Natural killer cell (primary cell): ENCODE data around the gene TMEM138. TPM values are rescaled to one million over a fixed set of nuclear protein-coding genes. Genes with fewer than 3 reads are reported as not detected.

Experiments
- ATAC-seq, 3 donors: fragments of 150-1000 bp in 2 of 3; fragments of 200-7000 bp in 1 of 3; cut with Tn5 transposase; 1 replicate in 1 of 3; 2 replicates in 2 of 3; pipeline ENCODE4 v1.10.0; 2021; ENCODE audit warnings: mild to moderate bottlenecking in 2 of 3, moderate library complexity in 2 of 3
- DNase-seq, 2 donors: peaks; one replicate each; pipeline versions ENCODE4 v3.0.0 to v3.0.0-alpha.2; 2013 to 2021; ENCODE audit warnings: mixed read lengths in 1 of 2
- H3K27ac ChIP-seq: one replicate; pipeline ENCODE4 v1.5.1; 2013; ENCODE audit warnings: mild to moderate bottlenecking, low read length
- H3K27me3 ChIP-seq: one replicate; pipeline ENCODE4 v1.6.1; 2013; ENCODE audit warnings: low read length; ENCODE audit not compliant: control insufficient read depth, insufficient read depth
- H3K36me3 ChIP-seq: one replicate; pipeline ENCODE4 v1.6.1; 2013; ENCODE audit warnings: low read length; ENCODE audit not compliant: control insufficient read depth, insufficient read depth
- H3K4me1 ChIP-seq: one replicate; pipeline ENCODE4 v1.6.1; 2013; ENCODE audit warnings: low read length; ENCODE audit not compliant: control insufficient read depth, insufficient read depth
- H3K4me3 ChIP-seq: one replicate; pipeline ENCODE4 v1.5.1; 2013; ENCODE audit warnings: low read length
- H3K9me3 ChIP-seq: one replicate; pipeline ENCODE4 v1.6.1; 2013; ENCODE audit warnings: low read length; ENCODE audit not compliant: control insufficient read depth, insufficient read depth
- H3K27ac Mint-ChIP-seq, 2 donors: one replicate each; pipeline ENCODE4 v1.8.0; 2022; ENCODE audit warnings: mild to moderate bottlenecking in 2 of 2, mixed read lengths in 2 of 2, moderate library complexity in 1 of 2
- H3K27me3 Mint-ChIP-seq, 2 donors: one replicate each; pipeline ENCODE4 v1.8.0; 2022; ENCODE audit warnings: low read depth in 2 of 2, mixed read lengths in 2 of 2
- H3K36me3 Mint-ChIP-seq: one replicate; pipeline ENCODE4 v1.8.0; 2022; ENCODE audit warnings: mixed read lengths
- H3K4me1 Mint-ChIP-seq, 2 donors: one replicate each; pipeline ENCODE4 v1.8.0; 2022; ENCODE audit warnings: mixed read lengths in 2 of 2
- H3K4me3 Mint-ChIP-seq: one replicate; pipeline ENCODE4 v1.8.0; 2022; ENCODE audit warnings: mild to moderate bottlenecking, moderate library complexity, mixed read lengths
- H3K9me3 Mint-ChIP-seq, 2 donors: one replicate each; pipeline ENCODE4 v1.8.0; 2022; ENCODE audit warnings: mixed read lengths in 2 of 2
- WGBS: methylation state at CpG from one replicate; pipeline ENCODE4 v1.1.7; 2013; ENCODE audit warnings: missing lambda C conversion rate; ENCODE audit not compliant: insufficient coverage; 5-methylcytosine and 5-hydroxymethylcytosine counted together
- intact Hi-C: fragments of 100-400 bp; cut with micrococcal nuclease; formaldehyde crosslinking; loops from one replicate; pipeline ENCODE4 v1.14.2; 2022
- total RNA-seq, 4 donors: library from RNA; stranded (reverse); fragments of 120-200 nt in 1 of 4; gene quantifications; one replicate each; pipeline versions ENCODE4 v1.2.3 to v1.2.4, GENCODE V29; 2013 to 2022
- TF ChIP-seq, protein P1 (sequence below): fragments of 200-600 bp; IDR thresholded peaks from one replicate; pipeline ENCODE4 v1.8.0; 2022; ENCODE audit warnings: antibody characterized with exemption

TMEM138 gene
- total RNA-seq, 3 donors from 2014 or later (not counting 1 experiment from before 2014, with no cell fraction given), result 63.8 to 75.9 (median 66.5) TPM

DNA sequence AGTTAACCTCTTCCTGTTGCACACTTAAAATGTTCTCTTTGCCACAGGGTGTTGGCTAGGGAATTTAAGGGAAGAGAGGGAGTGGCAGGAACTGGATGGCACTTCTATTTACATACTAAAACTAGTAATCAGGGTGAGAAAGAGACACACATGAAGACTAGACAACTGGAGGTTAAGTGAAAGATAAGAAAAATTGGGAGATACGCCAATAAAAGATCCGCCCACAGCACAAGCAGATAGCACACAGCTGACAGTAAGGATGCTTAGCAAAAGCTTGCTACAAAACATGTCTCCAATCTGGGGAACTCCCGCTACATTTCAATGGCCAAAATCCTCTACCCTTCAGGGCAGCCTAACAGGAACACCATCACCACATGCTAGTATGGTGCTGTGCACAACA, 54.8 kb downstream of the TMEM138 start:
- H3K4me1 ChIP-seq, result no peaks in the 10 kb centered on the region
- H3K4me1 Mint-ChIP-seq, result peaks cover 39 to 43% of the 10 kb centered on the region in 2 donors
- DNase-seq, result no peak
- peaks cover 95% of the 10 kb centered on the region for H3K36me3 ChIP-seq
- no peaks in the 10 kb centered on the region for H3K27me3 ChIP-seq
- H3K27ac ChIP-seq, result no peak overlapping the region
- H3K27me3 Mint-ChIP-seq, result no peaks in the 10 kb centered on the region
- TF ChIP-seq, protein P1, sequence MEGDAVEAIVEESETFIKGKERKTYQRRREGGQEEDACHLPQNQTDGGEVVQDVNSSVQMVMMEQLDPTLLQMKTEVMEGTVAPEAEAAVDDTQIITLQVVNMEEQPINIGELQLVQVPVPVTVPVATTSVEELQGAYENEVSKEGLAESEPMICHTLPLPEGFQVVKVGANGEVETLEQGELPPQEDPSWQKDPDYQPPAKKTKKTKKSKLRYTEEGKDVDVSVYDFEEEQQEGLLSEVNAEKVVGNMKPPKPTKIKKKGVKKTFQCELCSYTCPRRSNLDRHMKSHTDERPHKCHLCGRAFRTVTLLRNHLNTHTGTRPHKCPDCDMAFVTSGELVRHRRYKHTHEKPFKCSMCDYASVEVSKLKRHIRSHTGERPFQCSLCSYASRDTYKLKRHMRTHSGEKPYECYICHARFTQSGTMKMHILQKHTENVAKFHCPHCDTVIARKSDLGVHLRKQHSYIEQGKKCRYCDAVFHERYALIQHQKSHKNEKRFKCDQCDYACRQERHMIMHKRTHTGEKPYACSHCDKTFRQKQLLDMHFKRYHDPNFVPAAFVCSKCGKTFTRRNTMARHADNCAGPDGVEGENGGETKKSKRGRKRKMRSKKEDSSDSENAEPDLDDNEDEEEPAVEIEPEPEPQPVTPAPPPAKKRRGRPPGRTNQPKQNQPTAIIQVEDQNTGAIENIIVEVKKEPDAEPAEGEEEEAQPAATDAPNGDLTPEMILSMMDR, result no peak
- intact Hi-C loops, result no loop called here
- no peak overlapping the region for H3K4me3 Mint-ChIP-seq
- ATAC-seq, result no peak
- peaks cover 28% of the 10 kb centered on the region for H3K36me3 Mint-ChIP-seq
- no peaks in the 10 kb centered on the region for H3K9me3 ChIP-seq
- peak overlapping the region; percentile 21 to 32 for H3K27ac Mint-ChIP-seq
- no peak overlapping the region for H3K4me3 ChIP-seq
- WGBS, result 95% methylated on average over 3 of the region's 3 CpGs
- no peaks in the 10 kb centered on the region for H3K9me3 Mint-ChIP-seq

DNA sequence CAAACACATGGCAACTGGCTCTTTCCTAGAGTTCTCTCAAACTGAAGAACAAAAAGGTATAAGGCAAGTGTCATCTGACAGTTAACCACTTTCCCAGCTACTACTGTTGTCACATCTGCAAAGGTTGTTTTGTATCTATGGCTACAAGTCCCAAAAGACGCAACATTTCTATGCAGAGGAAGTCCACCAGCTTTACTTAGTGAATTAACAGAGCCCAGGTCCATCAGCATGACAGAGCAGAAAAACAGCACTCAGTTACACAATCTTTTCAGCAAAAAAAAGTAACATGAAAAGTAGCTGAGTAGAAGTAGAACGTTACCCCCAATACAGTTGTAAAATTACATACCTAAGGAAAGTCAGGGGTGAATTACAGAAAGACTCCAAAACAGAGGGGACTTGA, 55.5 kb downstream of the TMEM138 start:
- no peaks in the 10 kb centered on the region for H3K9me3 ChIP-seq
- peaks cover 91% of the 10 kb centered on the region for H3K36me3 ChIP-seq
- Mint-ChIP-seq H3K27ac (peak overlapping the region; percentile 32 to 61), H3K4me3 (no peak overlapping the region), H3K27me3 (no peaks in the 10 kb centered on the region), H3K36me3 (peaks cover 28% of the 10 kb centered on the region), H3K4me1 (peaks cover 39 to 43% of the 10 kb centered on the region in 2 donors), H3K9me3 (no peaks in the 10 kb centered on the region)
- no peaks in the 10 kb centered on the region for H3K27me3 ChIP-seq
- intact Hi-C loops, result no loop called here
- no peak overlapping the region for H3K4me3 ChIP-seq
- H3K27ac ChIP-seq, result no peak overlapping the region
- TF ChIP-seq, protein P1, result no peak
- ATAC-seq, result peak in 2 of 3 donors; percentile 35 to 73
- H3K4me1 ChIP-seq, result no peaks in the 10 kb centered on the region
- 82% methylated on average over 1 of the region's 2 CpGs for WGBS
- DNase-seq, result no peak

DNA sequence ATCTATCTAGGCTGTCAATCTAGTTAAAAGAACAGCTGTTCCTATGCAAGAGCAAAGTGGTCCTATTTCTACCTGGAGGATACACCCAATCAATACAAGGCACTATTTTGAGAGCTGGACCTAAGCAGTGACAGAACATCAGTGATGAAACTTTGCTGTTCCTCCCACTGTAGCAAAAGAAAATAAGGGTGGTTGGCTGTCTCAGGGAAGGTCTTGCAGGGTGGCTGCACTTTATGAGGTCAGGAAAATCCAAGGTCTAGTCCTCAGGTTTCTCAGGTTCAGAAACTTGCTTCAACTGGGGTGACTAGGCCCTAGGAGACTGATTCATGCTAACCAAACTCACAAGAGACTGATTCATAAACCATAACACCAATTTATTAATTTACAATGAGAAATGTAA, 56.0 kb downstream of the TMEM138 start:
- H3K4me3 Mint-ChIP-seq, result no peak overlapping the region

More for the DNA sequence above, 56.0 kb downstream of the TMEM138 start:
- H3K4me1 ChIP-seq, result no peaks in the 10 kb centered on the region
- no peak overlapping the region for H3K27ac ChIP-seq
- H3K27me3 ChIP-seq, result no peaks in the 10 kb centered on the region
- no peaks in the 10 kb centered on the region for H3K9me3 Mint-ChIP-seq
- DNase-seq (no peak), ATAC-seq (no peak)
- TF ChIP-seq, protein P1, result no peak
- peak overlapping the region; percentile 32 to 61 for H3K27ac Mint-ChIP-seq
- H3K36me3 ChIP-seq, result peaks cover 89% of the 10 kb centered on the region
- peaks cover 28% of the 10 kb centered on the region for H3K36me3 Mint-ChIP-seq
- no peaks in the 10 kb centered on the region for H3K9me3 ChIP-seq
- intact Hi-C loops, result no loop called here
- no peak overlapping the region for H3K4me3 ChIP-seq
- H3K4me1 Mint-ChIP-seq, result peaks cover 39 to 43% of the 10 kb centered on the region in 2 donors
- H3K27me3 Mint-ChIP-seq, result no peaks in the 10 kb centered on the region

Other genes starting within 250 kb of the TMEM138 start
- 1 to 10 TPM; 6.4 to 6.9 (median 6.5) TPM for gene VPS37C, start 200.9 kb upstream of the TMEM138 start, total RNA-seq
- gene PGA3, start 158.9 kb upstream of the TMEM138 start, total RNA-seq, result not detected
- not detected for gene PGA4, start 140.0 kb upstream of the TMEM138 start, total RNA-seq
- not detected for gene PGA5, start 121.2 kb upstream of the TMEM138 start, total RNA-seq
- under 1 TPM; 0.61 to 0.95 (median 0.82) TPM for gene VWCE, start 67.1 kb upstream of the TMEM138 start, total RNA-seq
- 100 to 1,000 TPM; 170 to 233 (median 229) TPM for gene DDB1, start 29.3 kb upstream of the TMEM138 start, total RNA-seq
- gene TKFC, start 29.1 kb upstream of the TMEM138 start, total RNA-seq, result 10 to 100 TPM; 32.9 to 54.8 (median 38.6) TPM
- 10 to 100 TPM; 24.6 to 33.5 (median 30.2) TPM for gene CYB561A3, start 492 bp upstream of the TMEM138 start, total RNA-seq
- 10 to 100 TPM in 1 of 3 donors, 1 to 10 TPM in 2; 5.1 to 10.7 (median 9.2) TPM for gene TMEM216, start 30.2 kb downstream of the TMEM138 start, total RNA-seq
- 100 to 1,000 TPM in 2 of 3 donors, 10 to 100 TPM in 1; 99.5 to 120 (median 104) TPM for gene CPSF7, start 67.6 kb downstream of the TMEM138 start, total RNA-seq
- gene SDHAF2, start 67.8 kb downstream of the TMEM138 start, total RNA-seq, result 10 to 100 TPM; 40.2 to 50.4 (median 40.8) TPM
- not detected for gene LRRC10B, start 146.4 kb downstream of the TMEM138 start, total RNA-seq
- gene SYT7, start 218.7 kb downstream of the TMEM138 start, total RNA-seq, result under 1 TPM in 1 of 3 donors, not detected in 2; 0.07 TPM